ENCODE data around the gene CCDC54.
"Not testable (repeated sequence)": the region's sequence is repeated elsewhere in the genome, so short reads cannot be mapped to it uniquely, and the experiment has no call there.

The CCDC54 gene

GRCh38 chr3:107377151-107377550, at the start of gene CCDC54:
TSS of gene CCDC54 (plus strand) at chr3:107377439. CDS start at chr3:107377588, 149 bp downstream.
- no peak for DNase-seq

GRCh38 chr3:107328069-107328468, 49.2 kb upstream of the CCDC54 start:
- no peak for DNase-seq

GRCh38 chr3:107329088-107329487, 48.2 kb upstream of the CCDC54 start:
- no peak for DNase-seq

GRCh38 chr3:107339690-107340089, 37.5 kb upstream of the CCDC54 start:
- not testable (repeated sequence) for DNase-seq

- DNase-seq = no peak
Observed at GRCh38 chr3:107344722-107345121, 32.5 kb upstream of the CCDC54 start.

- DNase-seq = no peak
Observed at GRCh38 chr3:107345822-107346405, 31.3 kb upstream of the CCDC54 start.

GRCh38 chr3:107346564-107346963, 30.7 kb upstream of the CCDC54 start:
- no peak for DNase-seq

GRCh38 chr3:107347751-107348150, 29.5 kb upstream of the CCDC54 start:
- DNase-seq = no peak

- no peak for DNase-seq
Observed at GRCh38 chr3:107356706-107357105, 20.5 kb upstream of the CCDC54 start.

- no peak for DNase-seq
Observed at GRCh38 chr3:107361633-107362032, 15.6 kb upstream of the CCDC54 start.

GRCh38 chr3:107365051-107365450, 12.2 kb upstream of the CCDC54 start:
- DNase-seq = no peak

GRCh38 chr3:107366766-107367165, 10.5 kb upstream of the CCDC54 start:
- DNase-seq = no peak

- DNase-seq = no peak
Observed at GRCh38 chr3:107367353-107367752, 9.9 kb upstream of the CCDC54 start.

GRCh38 chr3:107368654-107369398, 8.4 kb upstream of the CCDC54 start:
- no peak for DNase-seq

- no peak for DNase-seq
Observed at GRCh38 chr3:107369791-107370190, 7.4 kb upstream of the CCDC54 start.

- DNase-seq = no peak
Observed at GRCh38 chr3:107370907-107371306, 6.3 kb upstream of the CCDC54 start.

GRCh38 chr3:107372506-107372905, 4.7 kb upstream of the CCDC54 start:
- DNase-seq = no peak

- no peak for DNase-seq
Observed at GRCh38 chr3:107373896-107374295, 3.3 kb upstream of the CCDC54 start.

GRCh38 chr3:107375682-107376081, 1.6 kb upstream of the CCDC54 start:
- no peak for DNase-seq

- DNase-seq = no peak
Observed at GRCh38 chr3:107382631-107383030, 5.4 kb downstream of the CCDC54 start.

- DNase-seq = no peak
Observed at GRCh38 chr3:107384428-107384827, 7.2 kb downstream of the CCDC54 start.

- no peak for DNase-seq
Observed at GRCh38 chr3:107384907-107385306, 7.7 kb downstream of the CCDC54 start.

GRCh38 chr3:107387555-107387954, 10.3 kb downstream of the CCDC54 start:
- no peak for DNase-seq

- no peak for DNase-seq
Observed at GRCh38 chr3:107392549-107393165, 15.4 kb downstream of the CCDC54 start.
